ENCODE results near the gene KCNK13.
"Not testable (repeated sequence)": the region's sequence is repeated elsewhere in the genome, so short reads cannot be mapped to it uniquely, and the experiment has no call there.

Gene KCNK13

DNA sequence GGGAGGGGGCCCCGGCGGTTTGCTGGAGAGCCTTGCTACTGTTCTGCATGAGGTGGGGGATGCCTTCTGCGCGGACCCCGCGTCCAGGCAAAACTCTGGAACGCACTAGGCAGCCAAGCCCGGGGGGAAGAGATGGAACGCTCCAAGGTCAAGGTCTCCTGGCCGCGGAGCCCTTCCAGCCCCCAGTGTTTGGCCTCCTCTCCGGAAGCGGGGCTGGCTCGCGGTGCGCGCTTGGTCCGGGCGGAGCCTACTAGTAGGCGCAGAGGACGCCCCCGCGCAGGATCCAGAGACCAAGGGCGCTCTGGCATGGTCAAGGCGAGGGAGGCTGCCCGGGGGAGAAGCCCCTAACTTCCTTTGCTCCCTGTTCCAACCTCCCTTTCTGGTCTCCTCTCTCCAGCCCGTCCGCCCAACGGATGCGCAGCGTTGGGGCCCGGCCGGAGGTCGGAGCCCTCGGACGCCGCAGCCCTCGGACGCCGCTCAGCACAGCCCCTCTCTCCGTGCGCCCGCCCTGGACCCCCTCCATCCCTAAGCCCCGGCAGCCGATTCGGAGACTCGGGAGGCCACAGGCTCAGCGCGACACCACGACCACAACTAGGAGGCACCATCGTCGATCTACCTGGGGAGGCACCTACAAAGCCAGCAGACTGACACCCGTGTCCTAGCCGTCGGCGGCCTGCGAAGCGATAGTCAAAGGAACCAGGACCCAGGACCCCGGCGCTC lies 669 bp upstream of the KCNK13 start:
- DNase-seq (ENCODE audit: low read depth in 2 of 2): no peak

- no peak for DNase-seq (ENCODE audit: low read depth in 2 of 2)
Observed at GRCh38 chr14:90062127-90062794, 467 bp downstream of the KCNK13 start.

GRCh38 chr14:90062822-90063539 lies 1.2 kb downstream of the KCNK13 start:
- DNase-seq (ENCODE audit: low read depth in 2 of 2): no peak

GRCh38 chr14:90072350-90072749 lies 10.6 kb downstream of the KCNK13 start:
- DNase-seq (ENCODE audit: low read depth in 2 of 2): no peak

- DNase-seq (ENCODE audit: low read depth in 2 of 2): no peak
Observed at GRCh38 chr14:90079576-90079975, 17.8 kb downstream of the KCNK13 start.

- DNase-seq (ENCODE audit: low read depth in 2 of 2): no peak
Observed at GRCh38 chr14:90087433-90087832, 25.6 kb downstream of the KCNK13 start.

DNA sequence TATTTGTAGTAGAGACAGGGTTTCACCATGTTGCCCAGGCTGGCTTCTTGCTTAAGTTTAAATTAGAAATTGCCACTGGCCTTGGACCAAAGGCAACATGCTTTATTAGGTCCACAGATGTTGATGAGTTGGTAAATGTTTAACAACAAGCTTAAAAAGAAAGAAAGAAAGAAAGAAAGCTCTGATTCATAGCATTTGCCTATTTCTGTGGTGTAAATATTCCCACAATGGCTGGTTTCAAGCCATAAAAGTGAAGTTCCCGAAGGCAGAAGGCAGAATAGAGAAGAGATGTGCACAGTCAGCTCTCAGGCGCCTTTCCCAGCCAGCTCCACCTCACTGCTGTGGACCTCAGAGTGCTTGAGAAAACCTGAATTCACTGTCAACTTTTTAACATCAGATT lies 26.4 kb downstream of the KCNK13 start:
- DNase-seq (ENCODE audit: low read depth in 2 of 2): no peak

- not testable (repeated sequence) for DNase-seq (ENCODE audit: low read depth in 2 of 2)
Observed at GRCh38 chr14:90089486-90089885, 27.7 kb downstream of the KCNK13 start.

- no peak for DNase-seq (ENCODE audit: low read depth in 2 of 2)
Observed at GRCh38 chr14:90091393-90091792, 29.6 kb downstream of the KCNK13 start.

GRCh38 chr14:90093942-90094595 lies 32.3 kb downstream of the KCNK13 start:
- no peak for DNase-seq (ENCODE audit: low read depth in 2 of 2)

- no peak for DNase-seq (ENCODE audit: low read depth in 2 of 2)
Observed at GRCh38 chr14:90095096-90095495, 33.3 kb downstream of the KCNK13 start.

DNA sequence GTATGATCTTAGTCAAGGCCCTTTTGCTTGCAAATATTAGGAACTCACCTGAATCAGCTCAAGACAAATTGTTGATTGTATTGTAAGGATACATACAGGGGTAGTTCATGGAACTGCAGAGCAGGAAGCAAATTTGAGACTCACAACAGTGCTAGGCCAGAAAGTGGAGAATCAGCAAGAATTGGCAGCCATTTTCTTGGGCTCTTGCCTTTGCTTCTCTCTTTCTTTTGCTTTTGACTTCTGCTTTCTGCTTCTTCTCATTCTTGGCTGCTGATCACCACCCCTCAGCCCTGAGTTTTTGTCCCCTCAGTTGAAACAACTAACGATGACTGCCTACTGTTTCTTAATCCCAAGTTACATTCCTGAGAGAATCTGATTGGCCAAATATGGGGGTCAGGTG lies 34.8 kb downstream of the KCNK13 start:
- DNase-seq (ENCODE audit: low read depth in 2 of 2): no peak

DNA sequence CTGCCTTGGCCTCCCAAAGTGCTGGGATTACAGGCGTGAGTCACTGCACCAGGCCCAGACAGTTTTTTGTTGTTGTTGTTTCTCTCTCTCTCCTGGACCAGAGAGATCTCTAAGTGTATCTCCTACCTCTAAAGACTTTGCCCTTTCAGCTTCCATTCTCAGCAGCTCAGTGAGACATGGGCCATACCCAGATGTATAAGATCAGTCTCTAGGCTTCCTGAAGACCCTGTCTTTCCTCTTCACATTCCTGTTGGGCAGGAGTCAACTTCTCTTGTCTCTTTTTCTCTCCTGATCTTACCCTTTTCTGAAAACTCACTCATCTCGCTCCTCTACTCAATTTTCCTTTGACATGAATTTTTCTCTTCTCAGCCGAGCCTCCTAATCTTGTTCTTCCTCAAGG lies 42.0 kb downstream of the KCNK13 start:
- DNase-seq (ENCODE audit: low read depth in 2 of 2): no peak

- DNase-seq (ENCODE audit: low read depth in 2 of 2): no peak
Observed at GRCh38 chr14:90105756-90106155, 44.0 kb downstream of the KCNK13 start.

DNA sequence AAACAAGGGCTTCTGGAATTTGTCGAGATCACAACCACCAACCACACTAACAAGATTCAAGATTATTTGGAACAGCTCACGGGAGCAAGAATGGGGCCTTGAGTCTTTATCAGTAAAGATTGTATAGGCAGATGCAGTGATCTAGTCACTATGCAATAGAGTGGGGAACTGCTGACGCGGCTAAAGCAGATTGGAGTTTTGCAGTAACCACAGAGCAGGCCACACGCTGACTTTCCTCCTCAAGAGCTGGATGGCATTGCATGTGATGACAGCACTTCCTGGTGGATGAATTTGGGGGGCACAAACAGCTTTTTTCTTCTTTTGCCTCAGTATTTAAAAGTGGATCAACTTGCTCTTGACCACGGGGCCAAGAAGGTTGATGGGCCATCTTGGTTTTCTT lies 46.0 kb downstream of the KCNK13 start:
- DNase-seq (ENCODE audit: low read depth in 2 of 2): no peak

GRCh38 chr14:90109858-90110257 lies 48.1 kb downstream of the KCNK13 start:
- DNase-seq (ENCODE audit: low read depth in 2 of 2): no peak

GRCh38 chr14:90111895-90112534 lies 50.2 kb downstream of the KCNK13 start:
- no peak for DNase-seq (ENCODE audit: low read depth in 2 of 2)

- no peak for DNase-seq (ENCODE audit: low read depth in 2 of 2)
Observed at GRCh38 chr14:90114554-90114953, 52.8 kb downstream of the KCNK13 start.

- DNase-seq (ENCODE audit: low read depth in 2 of 2): no peak
Observed at GRCh38 chr14:90115780-90116179, 54.0 kb downstream of the KCNK13 start.

GRCh38 chr14:90116444-90116843 lies 54.6 kb downstream of the KCNK13 start:
- no peak for DNase-seq (ENCODE audit: low read depth in 2 of 2)

DNA sequence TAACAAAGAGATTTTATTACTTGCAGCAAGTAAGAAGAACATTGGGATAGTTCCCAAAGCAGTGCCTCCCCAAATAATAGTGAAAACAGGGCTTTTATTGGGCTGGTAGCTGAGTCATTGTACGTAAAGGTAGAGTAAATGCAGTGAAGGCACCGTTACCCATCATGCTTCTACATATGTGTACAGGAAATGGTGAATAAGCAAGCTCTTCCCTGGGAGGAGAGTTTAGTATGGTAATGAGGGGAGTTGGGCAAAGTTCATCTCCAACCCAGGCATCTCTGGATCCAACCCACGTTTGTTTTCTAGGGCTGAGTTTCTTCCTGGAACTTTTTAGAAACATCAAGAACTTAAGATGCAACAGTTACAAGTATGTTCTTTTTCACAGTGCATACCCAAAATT lies 56.2 kb downstream of the KCNK13 start:
- no peak for DNase-seq (ENCODE audit: low read depth in 2 of 2)

DNA sequence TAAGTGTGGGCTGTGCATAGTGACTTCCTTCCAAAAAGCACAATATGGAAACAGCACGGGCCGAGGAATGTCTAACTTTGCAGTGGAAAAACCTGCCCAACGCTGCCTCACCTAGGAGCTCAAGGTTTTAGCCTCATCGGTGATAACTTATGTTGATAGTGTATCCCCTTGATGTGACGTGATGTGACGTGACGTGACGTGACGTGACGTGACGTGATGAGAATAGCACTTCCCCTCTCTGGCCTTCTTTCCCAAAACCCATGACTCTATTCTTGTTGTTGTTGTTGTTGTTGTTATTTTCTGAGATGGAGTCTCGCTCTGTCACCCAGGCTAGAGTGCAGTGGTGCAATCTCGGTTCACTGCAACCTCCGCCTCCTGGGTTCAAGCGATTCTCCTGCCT lies 64.5 kb downstream of the KCNK13 start:
- no peak for DNase-seq (ENCODE audit: low read depth in 2 of 2)

Measured in stimulated activated CD4-positive, alpha-beta T cell treated with anti-CD3 and anti-CD28 coated beads, Interleukin-1b, Interleukin-23, amount 100 ng/mL, for 4 hours (primary cell).